Mesodermal cell (in vitro differentiated cells): ENCODE measurements around the gene DEF6.

Experiments used
- H3K27ac ChIP-seq: 2 replicates; pipeline ENCODE4 v1.7.0; 2013; ENCODE audit warnings: mild to moderate bottlenecking, low read depth, low read length, moderate library complexity; ENCODE audit not compliant: severe bottlenecking
- H3K36me3 ChIP-seq: 2 replicates; pipeline ENCODE4 v1.7.1; 2013; ENCODE audit warnings: mild to moderate bottlenecking, low read length, moderate library complexity; ENCODE audit not compliant: control insufficient read depth, insufficient read depth
- H3K4me1 ChIP-seq: one replicate; pipeline ENCODE4 v1.7.1; 2013; ENCODE audit warnings: mild to moderate bottlenecking, low read length; ENCODE audit not compliant: insufficient read depth, control insufficient read depth, poor library complexity, severe bottlenecking
- H3K4me3 ChIP-seq: 2 replicates; pipeline ENCODE4 v1.7.0; 2013; ENCODE audit warnings: low read length, control low read depth, mild to moderate bottlenecking; ENCODE audit not compliant: insufficient read depth, poor library complexity, severe bottlenecking; ENCODE audit errors: extremely low read depth
- H3K9me3 ChIP-seq: 2 replicates; pipeline ENCODE4 v1.7.1; 2013; ENCODE audit warnings: mild to moderate bottlenecking, low read length, moderate library complexity; ENCODE audit not compliant: control insufficient read depth
- WGBS, 2 experiments: methylation state at CpG; one replicate each; pipeline ENCODE4 v1.1.5; 2013; ENCODE audit warnings: missing lambda C conversion rate in 2 of 2; ENCODE audit not compliant: insufficient coverage in 2 of 2; 5-methylcytosine and 5-hydroxymethylcytosine counted together

The DEF6 gene

DNA sequence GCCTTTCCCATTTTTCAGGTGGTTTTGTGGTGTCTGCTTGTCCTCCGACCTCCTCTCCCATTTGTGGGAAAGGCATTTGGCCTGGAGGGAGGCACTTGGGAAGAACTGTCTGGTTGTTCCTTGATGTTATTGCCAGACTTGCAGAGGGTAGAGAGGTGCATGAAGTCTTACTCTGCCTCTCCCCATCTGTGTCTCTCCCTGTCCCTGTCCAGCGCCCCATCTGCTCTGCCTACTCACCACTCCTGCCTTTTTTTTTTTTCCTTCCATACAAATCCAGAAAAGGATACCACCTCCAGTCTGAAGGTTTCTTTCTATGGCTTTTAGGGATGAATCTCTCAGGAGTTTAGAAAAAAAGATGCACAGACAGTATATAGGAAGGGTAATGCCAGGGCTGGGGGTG, 64.6 kb downstream of the DEF6 start:
- H3K9me3 ChIP-seq: no peaks in the 10 kb centered on the region
- no peak overlapping the region for H3K4me3 ChIP-seq
- H3K27ac ChIP-seq: no peak overlapping the region
- 86 to 90% methylated on average over 1 to 2 of the region's 2 CpGs for WGBS, 2 experiments
- H3K4me1 ChIP-seq: peaks cover 19% of the 10 kb centered on the region
- H3K36me3 ChIP-seq: peaks cover 11% of the 10 kb centered on the region

DNA sequence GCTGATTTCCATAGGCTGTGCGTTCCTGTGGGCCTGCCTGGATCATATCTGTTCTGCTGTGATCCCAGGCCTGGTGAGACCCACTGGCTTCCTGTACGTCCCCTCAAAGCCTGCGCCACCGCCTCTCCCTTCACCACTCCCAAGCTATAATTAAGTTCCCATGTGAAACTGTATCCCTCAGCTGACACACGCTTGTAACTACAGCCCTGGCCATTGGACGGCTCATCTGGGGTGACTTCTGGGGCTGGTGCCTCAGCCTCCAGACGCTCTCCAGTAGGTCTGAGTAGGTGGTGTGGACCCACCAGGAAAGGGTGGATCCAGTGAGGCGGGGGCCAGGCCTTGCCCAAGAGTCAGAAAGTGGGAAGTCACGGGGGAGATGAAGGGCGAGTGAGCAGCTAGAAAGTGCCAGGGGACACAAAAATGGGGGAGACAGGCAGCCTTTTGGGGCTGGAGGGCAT, 65.7 kb downstream of the DEF6 start:
- peaks cover 26% of the 10 kb centered on the region for H3K4me1 ChIP-seq
- 54 to 56% methylated on average over 5 to 10 of the region's 10 CpGs for WGBS, 2 experiments
- H3K27ac ChIP-seq: peak overlapping the region; percentile 72
- H3K4me3 ChIP-seq: no peak overlapping the region
- H3K9me3 ChIP-seq: no peaks in the 10 kb centered on the region
- H3K36me3 ChIP-seq: peaks cover 3% of the 10 kb centered on the region

DNA sequence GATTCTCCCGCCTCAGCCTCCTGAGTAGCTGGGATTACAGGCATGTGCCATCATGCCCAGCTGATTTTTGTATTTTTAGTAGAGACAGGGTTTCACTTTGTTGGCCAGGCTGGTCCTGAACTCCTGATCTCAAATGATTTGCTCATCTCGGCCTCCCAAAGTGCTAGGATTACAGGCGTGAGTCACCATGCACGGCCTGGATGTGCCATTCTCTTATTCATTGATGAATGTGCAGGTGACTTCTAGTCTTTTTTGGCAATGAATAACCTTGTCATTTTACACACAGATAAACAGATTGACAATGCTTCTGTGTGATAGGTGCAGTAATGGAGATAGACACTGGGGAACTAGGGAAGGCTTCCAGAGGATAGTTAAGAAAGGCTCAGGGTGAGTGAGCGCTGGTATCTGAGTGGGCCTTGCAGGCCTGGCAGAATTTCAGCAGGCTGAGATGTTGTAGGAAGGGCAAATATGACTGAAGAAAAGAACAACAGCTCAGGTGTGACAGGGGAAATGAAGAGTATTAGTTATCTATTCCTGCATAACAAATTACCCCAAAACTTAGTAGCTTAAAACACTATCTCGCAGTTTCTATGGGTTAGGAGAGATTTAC, 68.1 kb downstream of the DEF6 start:
- no peak overlapping the region for H3K27ac ChIP-seq
- H3K36me3 ChIP-seq: no peaks in the 10 kb centered on the region
- H3K9me3 ChIP-seq: no peaks in the 10 kb centered on the region
- WGBS, 2 experiments: 94 to 97% methylated on average over 2 to 3 of the region's 6 CpGs
- peaks cover 44% of the 10 kb centered on the region for H3K4me1 ChIP-seq
- no peak overlapping the region for H3K4me3 ChIP-seq

DNA sequence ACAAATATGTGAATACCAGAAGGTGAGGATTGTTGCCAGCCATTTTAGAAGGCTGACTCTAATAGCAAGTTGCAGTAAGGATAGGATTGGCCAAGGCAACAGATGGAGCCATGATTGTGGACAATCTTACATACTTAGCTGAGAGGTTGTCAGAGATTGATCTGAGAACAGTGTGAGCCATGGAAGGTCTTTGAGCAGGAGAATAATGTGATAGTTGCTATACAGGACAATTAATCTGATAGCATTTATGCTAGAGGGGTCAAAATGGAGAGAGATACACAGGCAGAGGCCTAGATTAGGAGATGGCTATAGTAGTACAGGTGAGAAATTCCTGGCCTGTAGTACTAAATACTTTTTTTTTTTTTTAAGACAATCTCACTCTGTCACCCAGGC, 68.6 kb downstream of the DEF6 start:
- no peak overlapping the region for H3K27ac ChIP-seq
- peaks cover 44% of the 10 kb centered on the region for H3K4me1 ChIP-seq
- H3K4me3 ChIP-seq: no peak overlapping the region
- H3K36me3 ChIP-seq: no peaks in the 10 kb centered on the region
- no peaks in the 10 kb centered on the region for H3K9me3 ChIP-seq

DNA sequence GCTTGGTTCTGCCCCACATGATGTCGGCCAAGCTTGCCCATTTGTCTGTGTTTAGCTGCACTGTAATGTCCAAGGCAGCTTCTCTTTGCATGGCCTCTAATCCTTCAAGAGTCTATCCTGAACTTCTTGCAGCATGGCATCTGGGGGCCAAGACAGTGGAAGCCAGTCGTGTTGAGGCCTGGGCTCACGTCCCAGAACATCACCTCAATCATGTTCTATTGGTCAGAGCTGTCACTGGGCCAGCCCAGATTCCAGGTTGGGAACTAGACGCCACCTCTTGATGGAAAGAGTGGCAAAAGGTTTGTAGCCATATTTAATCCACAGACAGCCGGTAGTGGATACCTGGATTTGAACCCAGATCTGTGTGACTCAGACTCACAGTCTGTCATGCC, 70.0 kb downstream of the DEF6 start:
- Histone ChIP-seq H3K4me3 (no peak overlapping the region), H3K27ac (no peak overlapping the region)

DNA sequence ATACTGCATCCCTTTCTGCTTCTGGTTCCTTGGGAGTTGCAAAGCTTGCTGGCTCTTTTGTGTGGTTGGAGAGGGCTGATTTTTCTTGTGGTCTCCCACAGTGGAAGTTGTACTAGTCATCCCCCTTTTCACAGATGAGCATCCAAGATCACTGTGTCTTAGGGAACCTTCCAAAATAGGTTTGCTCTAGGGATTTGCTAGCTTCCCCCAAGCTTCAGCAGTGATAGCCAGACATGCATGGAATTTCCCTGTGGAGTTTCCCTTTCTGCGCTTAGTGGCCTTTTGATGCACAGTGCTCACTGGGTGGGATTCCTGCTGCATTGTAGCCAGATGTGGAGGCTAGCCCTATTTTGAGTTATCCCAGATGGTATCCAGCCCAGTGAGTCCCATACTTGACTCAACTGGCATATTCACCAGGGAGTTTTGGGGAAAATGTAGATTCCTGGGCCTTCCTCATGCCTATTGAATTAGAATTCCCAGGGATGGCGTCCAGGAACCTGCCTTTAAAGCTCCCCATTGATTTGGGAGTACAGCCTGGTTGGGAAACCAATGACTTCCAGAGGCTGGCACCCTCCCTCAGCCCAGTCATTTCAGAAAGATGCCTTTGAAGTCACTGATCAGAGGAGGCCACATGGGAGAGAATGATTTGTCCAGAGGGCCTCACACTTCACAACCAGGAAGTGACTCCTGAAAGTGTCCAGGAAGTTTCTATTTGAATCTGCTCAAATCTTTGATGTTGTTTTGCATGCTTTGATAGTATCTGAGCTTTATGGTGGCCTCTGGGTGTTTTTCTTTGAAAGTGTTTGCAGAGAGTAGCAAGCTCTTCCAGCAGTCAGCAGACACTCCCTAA, 70.6 kb downstream of the DEF6 start:
- H3K4me1 ChIP-seq: peaks cover 33% of the 10 kb centered on the region
- peaks cover 3% of the 10 kb centered on the region for H3K36me3 ChIP-seq
- no peak overlapping the region for H3K4me3 ChIP-seq
- H3K27ac ChIP-seq: peak overlapping the region; percentile 79
- WGBS, 2 experiments: 94 to 100% methylated on average over 2 of the region's 2 CpGs
- H3K9me3 ChIP-seq: no peaks in the 10 kb centered on the region

More for the DNA sequence above, 70.0 kb downstream of the DEF6 start:
- no peaks in the 10 kb centered on the region for H3K9me3 ChIP-seq
- peaks cover 3% of the 10 kb centered on the region for H3K36me3 ChIP-seq
- H3K4me1 ChIP-seq: peaks cover 39% of the 10 kb centered on the region
- WGBS, 2 experiments: 95 to 100% methylated on average over 3 to 4 of the region's 5 CpGs

DNA sequence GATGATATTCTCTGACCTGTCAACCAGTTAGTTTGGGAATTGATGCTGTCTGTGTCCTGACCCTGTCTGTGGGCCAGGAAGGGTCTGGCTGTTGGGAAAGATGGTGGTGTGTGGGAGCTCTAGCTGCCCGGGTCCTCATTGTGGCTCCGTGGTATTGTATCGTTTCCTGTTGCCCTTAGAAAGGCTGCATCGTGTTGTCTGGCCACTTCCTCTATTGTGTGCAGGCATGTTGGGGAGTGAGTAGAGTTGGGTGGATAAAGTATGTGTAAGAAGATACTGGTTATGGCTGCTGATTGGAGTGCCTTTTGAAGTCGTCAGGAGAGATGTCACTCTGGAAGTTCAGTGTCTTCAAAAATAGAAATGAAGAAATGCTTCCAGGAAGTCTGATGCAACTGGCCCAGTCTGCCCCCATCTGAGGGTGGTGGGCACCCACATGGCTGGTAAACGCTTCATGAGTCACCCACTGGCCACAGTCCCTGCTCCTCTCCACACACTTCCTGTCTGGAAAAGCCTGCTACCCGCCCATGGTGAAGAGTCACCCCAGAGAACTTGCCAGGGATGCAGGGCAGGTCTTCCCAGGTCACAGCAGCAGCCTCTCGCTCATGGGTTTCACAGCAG, 72.6 kb downstream of the DEF6 start:
- Histone ChIP-seq H3K27ac (peak overlapping the region; percentile 17), H3K36me3 (peaks cover 3% of the 10 kb centered on the region), H3K4me3 (no peak overlapping the region), H3K9me3 (no peaks in the 10 kb centered on the region), H3K4me1 (peaks cover 29% of the 10 kb centered on the region)
- 91 to 94% methylated on average over 6 to 7 of the region's 8 CpGs for WGBS, 2 experiments

DNA sequence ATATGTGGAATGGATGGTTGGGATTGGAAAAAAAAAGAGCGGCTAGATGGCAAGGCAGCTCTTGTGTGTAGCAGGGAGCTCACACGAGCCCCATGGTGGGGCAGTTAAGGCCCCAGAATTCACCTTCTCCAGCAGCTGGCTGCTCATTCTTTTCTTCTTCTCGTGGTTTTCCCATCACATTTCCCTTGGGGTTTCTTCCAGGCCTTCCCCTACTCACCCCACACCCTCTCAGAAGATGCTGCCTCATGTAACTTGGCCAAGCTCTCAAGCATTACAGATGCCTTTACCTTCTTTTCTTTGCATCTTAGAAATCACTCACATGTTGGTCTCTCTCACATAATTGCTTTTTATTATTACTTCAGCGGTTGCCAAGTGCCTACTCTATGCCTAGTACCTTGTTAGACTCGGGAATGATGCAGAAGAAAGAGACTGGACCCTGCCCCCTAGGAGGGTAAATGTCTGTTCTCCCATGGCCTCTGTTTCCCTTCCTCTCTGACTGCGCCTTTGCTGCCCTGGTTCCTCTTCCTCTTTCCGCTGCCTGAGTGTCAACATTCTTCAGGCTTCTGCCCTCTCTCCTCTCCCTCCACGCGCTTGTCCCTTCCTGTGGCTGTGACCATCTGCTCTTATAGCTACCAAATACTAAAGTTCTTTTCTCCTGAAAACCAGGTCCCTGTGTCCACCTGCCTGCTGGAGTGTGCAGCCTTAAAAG, 73.3 kb downstream of the DEF6 start:
- H3K36me3 ChIP-seq: peaks cover 3% of the 10 kb centered on the region

More for the DNA sequence above, 73.3 kb downstream of the DEF6 start:
- H3K4me3 ChIP-seq: no peak overlapping the region
- 92 to 95% methylated on average over 8 of the region's 9 CpGs for WGBS, 2 experiments
- H3K27ac ChIP-seq: no peak overlapping the region
- H3K4me1 ChIP-seq: peaks cover 29% of the 10 kb centered on the region
- no peaks in the 10 kb centered on the region for H3K9me3 ChIP-seq
